ENCODE measurements around the gene LRCOL1.

GRCh38 chr12:132631666-132632065 lies 21.3 kb upstream of the LRCOL1 start:
- TF ChIP-seq CTCF (IDR thresholded peaks at IDR 0.05; ENCODE audit: low read depth, low read length) (no peak), EZH2phosphoT487 (IDR thresholded peaks at IDR 0.05; ENCODE audit: low read depth) (no peak)
